Naive thymus-derived CD8-positive, alpha-beta T cell (primary cell): Measurements from ENCODE around the gene GATB. TPM values are rescaled to one million over a fixed set of nuclear protein-coding genes. Genes with fewer than 3 reads are reported as not detected.
A peak's percentile ranks its signal among the peaks of the same experiment; 100 is the strongest.

Source experiments
- ATAC-seq, 2 donors: fragments of 150-1000 bp; cut with Tn5 transposase in 1 of 2; sonication (Bioruptor Pico), chemical (Tn5 transposase) in 1 of 2; 1 replicate in 1 of 2; 2 replicates in 1 of 2; pipeline ENCODE4 v1.10.0; 2021; ENCODE audit warnings: mild to moderate bottlenecking in 2 of 2, moderate library complexity in 2 of 2
- POLR2A ChIA-PET: fragments of 350-600 bp; sonication (Branson Sonifier 250); formaldehyde crosslinking; loops from one replicate; lab custom pipeline; 2021; ENCODE audit warnings: antibody characterized with exemption; lab: Charles Lee
- DNase-seq, 10 donors: peaks; one replicate each; pipeline versions ENCODE4 v3.0.0 to v3.0.0-alpha.2; 2020 to 2022
- H3K27ac Mint-ChIP-seq, 10 donors: one replicate each; pipeline ENCODE4 v1.8.0; 2020 to 2022; ENCODE audit warnings: mild to moderate bottlenecking in 10 of 10, mixed read lengths in 10 of 10, moderate library complexity in 4 of 10, inconsistent platforms in 1 of 10
- H3K27me3 Mint-ChIP-seq, 5 donors: one replicate each; pipeline ENCODE4 v1.8.0; 2021 to 2022; ENCODE audit warnings: mixed read lengths in 5 of 5
- H3K36me3 Mint-ChIP-seq, 3 donors: one replicate each; pipeline ENCODE4 v1.8.0; 2020 to 2022; ENCODE audit warnings: mixed read lengths in 3 of 3, mild to moderate bottlenecking in 2 of 3, inconsistent platforms in 1 of 3
- H3K4me1 Mint-ChIP-seq, 4 donors: one replicate each; pipeline ENCODE4 v1.8.0; 2021 to 2022; ENCODE audit warnings: mixed read lengths in 4 of 4
- H3K4me3 Mint-ChIP-seq, 10 donors: one replicate each; pipeline ENCODE4 v1.8.0; 2020 to 2022; ENCODE audit warnings: mild to moderate bottlenecking in 10 of 10, mixed read lengths in 10 of 10, moderate library complexity in 6 of 10, inconsistent platforms in 1 of 10
- H3K9me3 Mint-ChIP-seq, 9 donors: one replicate each; pipeline ENCODE4 v1.8.0; 2020 to 2022; ENCODE audit warnings: mixed read lengths in 9 of 9, mild to moderate bottlenecking in 3 of 9, inconsistent platforms in 1 of 9, moderate library complexity in 1 of 9
- polyA plus RNA-seq, 3 donors: library from polyadenylated mRNA; unstranded; fragments of 300-500 nt; fragmentation: Illumina TruSeq; gene quantifications; one replicate each; pipeline ENCODE4 v1.2.3, GENCODE V29; 2021
- total RNA-seq, 8 experiments: library from RNA in 2 of 8; stranded (reverse) in 2 of 8; gene quantifications; one replicate each; pipeline ENCODE4 v1.2.3 and lab custom pipeline; 2021 to 2026

The GATB gene
- total and polyA plus RNA-seq, 5 experiments from 2014 or later: 8.9 to 16.3 (median 13.5) TPM

DNA sequence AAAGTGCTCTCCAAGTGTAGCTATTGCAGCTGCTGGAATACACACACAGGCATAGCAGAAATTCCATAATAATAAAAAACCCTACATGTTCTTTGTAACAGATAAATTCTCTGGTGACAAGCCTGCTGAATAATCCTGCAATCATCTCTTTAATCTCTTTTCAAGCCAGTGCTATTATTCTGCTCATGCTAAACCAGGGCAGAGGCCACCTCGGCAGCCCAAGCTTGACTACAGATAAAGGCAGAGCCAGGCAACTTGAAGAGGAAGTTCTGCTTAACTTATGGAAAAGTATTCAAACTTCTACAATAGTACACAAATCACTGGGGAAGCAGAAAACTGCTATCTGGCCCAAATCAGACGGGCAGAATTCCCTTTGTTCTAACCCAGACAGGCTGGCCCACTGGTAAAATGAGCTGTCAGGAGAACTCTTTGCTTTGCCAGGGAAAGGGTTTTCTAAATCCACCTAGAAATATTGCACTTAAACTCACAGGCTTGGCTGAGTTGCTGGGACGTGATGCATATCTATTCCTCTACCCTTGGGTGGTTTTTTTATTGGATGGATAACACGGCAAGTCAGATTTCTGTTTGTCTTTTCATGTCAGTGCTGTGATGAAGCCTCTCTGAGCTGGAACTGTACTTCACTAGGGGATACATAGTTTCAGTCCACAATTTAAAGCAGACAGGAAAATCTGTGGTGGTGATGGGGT, 70.5 kb downstream of the GATB start:
- Mint-ChIP-seq H3K36me3 (peaks cover 0 to 50% (median 24%) of the 10 kb centered on the region in 3 donors), H3K4me1 (peaks cover 0 to 3% (median 0%) of the 10 kb centered on the region in 4 donors), H3K27ac (no peak overlapping the region), H3K9me3 (no peaks in the 10 kb centered on the region), H3K27me3 (no peaks in the 10 kb centered on the region), H3K4me3 (no peak overlapping the region)
- POLR2A ChIA-PET: no interaction called here
- ATAC-seq: no peak
- no peak for DNase-seq

GRCh38 chr4:151689211-151689991, 71.4 kb downstream of the GATB start:
- no peak overlapping the region for H3K4me3 Mint-ChIP-seq
- DNase-seq (no peak), ATAC-seq (no peak)
- H3K9me3 Mint-ChIP-seq: no peaks in the 10 kb centered on the region
- no peak overlapping the region for H3K27ac Mint-ChIP-seq
- H3K36me3 Mint-ChIP-seq: peaks cover 0 to 48% (median 24%) of the 10 kb centered on the region in 3 donors
- POLR2A ChIA-PET: no interaction called here
- H3K27me3 Mint-ChIP-seq: no peaks in the 10 kb centered on the region
- H3K4me1 Mint-ChIP-seq: peaks cover 0 to 3% (median 0%) of the 10 kb centered on the region in 4 donors

GRCh38 chr4:151688785-151689043, 72.1 kb downstream of the GATB start:
- DNase-seq (no peak), ATAC-seq (no peak)
- peaks cover 0 to 3% (median 0%) of the 10 kb centered on the region in 4 donors for H3K4me1 Mint-ChIP-seq
- H3K36me3 Mint-ChIP-seq: peaks cover 0 to 49% (median 28%) of the 10 kb centered on the region in 3 donors
- no peaks in the 10 kb centered on the region for H3K9me3 Mint-ChIP-seq
- peak overlapping the region in 1 of 10 donors; percentile 30 for H3K27ac Mint-ChIP-seq
- no peaks in the 10 kb centered on the region for H3K27me3 Mint-ChIP-seq
- H3K4me3 Mint-ChIP-seq: no peak overlapping the region
- POLR2A ChIA-PET: no interaction called here

DNA sequence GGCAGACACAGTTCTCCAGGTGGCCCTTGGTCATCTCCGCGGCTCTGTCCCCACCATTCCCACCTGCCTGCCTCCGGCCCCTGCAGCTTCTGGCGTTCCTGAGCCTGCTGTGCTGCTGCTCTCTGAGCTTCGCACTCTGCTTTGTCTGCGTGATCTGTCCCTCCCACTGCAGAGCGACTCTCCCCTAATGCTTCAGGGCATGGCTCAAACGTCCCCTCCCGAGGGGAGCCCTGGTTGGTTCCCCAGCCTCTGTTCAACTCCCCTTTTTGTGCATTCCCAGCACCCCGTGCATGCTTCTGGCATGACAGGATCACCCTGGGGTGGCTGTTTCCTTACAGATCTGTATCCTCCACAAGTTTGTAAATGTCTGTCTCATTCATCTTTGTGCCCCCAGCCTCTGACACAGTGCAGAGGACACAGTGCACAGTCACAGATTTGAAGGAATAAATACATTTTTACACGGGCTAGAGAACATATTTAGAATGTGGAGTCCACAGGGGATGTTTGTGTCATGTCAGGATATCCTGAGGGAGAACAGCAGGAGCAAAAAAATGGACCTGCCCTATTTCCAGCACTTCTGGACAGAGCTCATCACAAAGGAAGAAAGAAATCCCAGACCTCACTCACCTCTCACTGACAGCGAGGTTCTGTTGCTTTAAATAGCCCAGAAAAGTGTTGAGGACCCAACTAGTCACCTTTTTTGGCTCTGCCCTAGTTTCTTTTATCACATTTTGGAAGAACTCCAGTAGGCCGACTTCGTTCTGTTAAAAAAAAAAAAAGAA, 72.6 kb downstream of the GATB start:
- no peak overlapping the region for H3K27ac Mint-ChIP-seq

DNA sequence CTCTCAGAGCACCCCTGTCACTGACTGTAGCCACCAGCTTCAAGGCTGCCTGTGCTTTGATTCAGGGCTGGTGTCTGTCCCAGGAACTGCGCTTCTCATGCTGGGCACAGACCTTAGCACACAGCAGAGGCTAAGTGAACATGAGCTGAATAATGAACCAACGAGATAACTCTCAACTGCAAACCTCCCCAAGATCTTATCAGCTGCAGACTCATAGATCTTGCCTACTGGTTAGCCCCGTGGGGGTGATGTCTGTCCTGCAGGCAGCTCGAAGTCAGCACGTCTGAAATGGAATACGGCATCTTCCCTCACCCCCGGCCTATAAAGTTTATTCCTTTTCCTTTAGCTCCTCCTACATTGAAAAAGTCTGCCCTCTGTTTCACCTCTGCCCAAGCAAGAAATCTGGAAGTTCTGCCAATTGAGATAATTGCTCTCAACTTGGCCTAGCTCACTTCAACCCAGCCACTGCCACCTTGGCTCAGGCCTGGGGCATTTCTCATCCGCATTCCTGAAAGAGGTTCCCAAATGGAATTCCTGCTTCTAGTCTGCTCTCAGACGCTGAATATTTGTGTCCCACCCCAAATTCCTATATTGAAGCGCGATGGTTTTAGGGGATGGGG, 73.7 kb downstream of the GATB start:
- no peaks in the 10 kb centered on the region for H3K9me3 Mint-ChIP-seq
- H3K36me3 Mint-ChIP-seq: peaks cover 0 to 59% (median 41%) of the 10 kb centered on the region in 3 donors
- no peak overlapping the region for H3K4me3 Mint-ChIP-seq
- no peak for ATAC-seq
- H3K27me3 Mint-ChIP-seq: no peaks in the 10 kb centered on the region
- no peak for DNase-seq
- peaks cover 0 to 3% (median 0%) of the 10 kb centered on the region in 4 donors for H3K4me1 Mint-ChIP-seq
- POLR2A ChIA-PET: no interaction called here
- peak overlapping the region in 2 of 10 donors; percentile 9 to 56 for H3K27ac Mint-ChIP-seq

More for the DNA sequence above, 72.6 kb downstream of the GATB start:
- ATAC-seq: no peak
- peaks cover 0 to 3% (median 0%) of the 10 kb centered on the region in 4 donors for H3K4me1 Mint-ChIP-seq
- POLR2A ChIA-PET: no interaction called here
- peaks cover 0 to 54% (median 31%) of the 10 kb centered on the region in 3 donors for H3K36me3 Mint-ChIP-seq
- H3K9me3 Mint-ChIP-seq: no peaks in the 10 kb centered on the region
- H3K27me3 Mint-ChIP-seq: no peaks in the 10 kb centered on the region
- DNase-seq: no peak
- H3K4me3 Mint-ChIP-seq: no peak overlapping the region

GRCh38 chr4:151685303-151685702, 75.5 kb downstream of the GATB start:
- Mint-ChIP-seq H3K4me1 (peaks cover 0 to 3% (median 0%) of the 10 kb centered on the region in 4 donors), H3K36me3 (peaks cover 0 to 68% (median 43%) of the 10 kb centered on the region in 3 donors)
- ATAC-seq: no peak

GRCh38 chr4:151681085-151681484, 79.7 kb downstream of the GATB start:
- DNase-seq (no peak), ATAC-seq (no peak)
- no peaks in the 10 kb centered on the region for H3K4me1 Mint-ChIP-seq
- POLR2A ChIA-PET: no interaction called here
- H3K9me3 Mint-ChIP-seq: no peaks in the 10 kb centered on the region
- no peaks in the 10 kb centered on the region for H3K27me3 Mint-ChIP-seq
- H3K36me3 Mint-ChIP-seq: peaks cover 0 to 53% (median 34%) of the 10 kb centered on the region in 3 donors
- no peak overlapping the region for H3K27ac Mint-ChIP-seq
- no peak overlapping the region for H3K4me3 Mint-ChIP-seq

More at GRCh38 chr4:151685303-151685702, 75.5 kb downstream of the GATB start:
- DNase-seq: no peak
- H3K27ac Mint-ChIP-seq: peak overlapping the region in 3 of 10 donors; percentile 28 to 66 (median 61)
- H3K9me3 Mint-ChIP-seq: no peaks in the 10 kb centered on the region
- H3K27me3 Mint-ChIP-seq: no peaks in the 10 kb centered on the region
- no peak overlapping the region for H3K4me3 Mint-ChIP-seq
- POLR2A ChIA-PET: no interaction called here

DNA sequence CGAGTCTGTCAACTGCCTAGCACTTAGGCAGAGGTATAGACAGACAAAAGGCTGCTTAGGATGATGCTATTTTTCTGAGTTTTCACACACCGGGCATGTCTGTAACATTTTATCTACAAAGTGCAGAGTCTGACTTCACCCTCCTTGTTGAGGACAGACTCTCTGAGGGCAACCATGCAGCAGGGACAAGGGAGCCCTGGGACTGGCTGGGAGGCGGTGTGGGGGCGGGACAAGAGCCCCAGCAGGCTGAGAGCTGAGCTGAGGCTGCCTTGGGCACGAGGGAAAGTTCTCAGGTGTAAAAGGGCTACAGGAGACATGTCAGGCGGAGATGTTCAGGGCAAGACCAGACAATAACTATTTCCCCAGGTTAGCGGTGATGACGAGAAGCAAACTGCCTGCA, 81.6 kb downstream of the GATB start:
- POLR2A ChIA-PET: no interaction called here
- no peaks in the 10 kb centered on the region for H3K9me3 Mint-ChIP-seq
- H3K27ac Mint-ChIP-seq: no peak overlapping the region
- DNase-seq (no peak), ATAC-seq (no peak)
- H3K4me3 Mint-ChIP-seq: no peak overlapping the region
- H3K4me1 Mint-ChIP-seq: no peaks in the 10 kb centered on the region
- no peaks in the 10 kb centered on the region for H3K27me3 Mint-ChIP-seq
- peaks cover 0 to 48% (median 34%) of the 10 kb centered on the region in 3 donors for H3K36me3 Mint-ChIP-seq

- POLR2A ChIA-PET: no interaction called here
- H3K4me3 Mint-ChIP-seq: no peak overlapping the region
- H3K4me1 Mint-ChIP-seq: no peaks in the 10 kb centered on the region
- H3K27ac Mint-ChIP-seq: no peak overlapping the region
- ATAC-seq: no peak
- DNase-seq: no peak
- H3K9me3 Mint-ChIP-seq: no peaks in the 10 kb centered on the region
- H3K27me3 Mint-ChIP-seq: no peaks in the 10 kb centered on the region
- peaks cover 0 to 40% (median 27%) of the 10 kb centered on the region in 3 donors for H3K36me3 Mint-ChIP-seq
These were observed 82.5 kb downstream of the GATB start for GRCh38 chr4:151678048-151678872.

DNA sequence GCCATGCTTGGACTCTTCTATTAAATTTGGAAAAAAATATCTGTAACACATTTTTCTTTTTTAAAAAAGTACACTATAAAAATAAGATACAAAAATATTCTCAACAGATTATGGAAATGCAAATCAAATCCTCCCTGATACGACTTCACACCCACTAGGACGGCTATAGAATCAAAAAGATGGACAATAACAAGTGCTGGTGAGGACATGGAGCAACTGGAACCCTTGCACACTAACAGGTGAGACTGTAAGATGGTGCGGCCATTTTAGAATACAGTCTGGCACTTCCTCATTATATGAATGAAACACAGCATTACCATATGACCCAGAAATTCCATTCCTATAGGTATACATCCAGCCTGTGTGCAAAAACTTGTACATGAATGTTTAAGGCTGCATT, 83.6 kb downstream of the GATB start:
- Mint-ChIP-seq H3K27me3 (no peaks in the 10 kb centered on the region), H3K4me1 (no peaks in the 10 kb centered on the region), H3K27ac (no peak overlapping the region), H3K9me3 (no peaks in the 10 kb centered on the region), H3K4me3 (no peak overlapping the region), H3K36me3 (peaks cover 0 to 31% (median 18%) of the 10 kb centered on the region in 3 donors)
- DNase-seq: no peak
- no peak for ATAC-seq
- POLR2A ChIA-PET: no interaction called here

DNA sequence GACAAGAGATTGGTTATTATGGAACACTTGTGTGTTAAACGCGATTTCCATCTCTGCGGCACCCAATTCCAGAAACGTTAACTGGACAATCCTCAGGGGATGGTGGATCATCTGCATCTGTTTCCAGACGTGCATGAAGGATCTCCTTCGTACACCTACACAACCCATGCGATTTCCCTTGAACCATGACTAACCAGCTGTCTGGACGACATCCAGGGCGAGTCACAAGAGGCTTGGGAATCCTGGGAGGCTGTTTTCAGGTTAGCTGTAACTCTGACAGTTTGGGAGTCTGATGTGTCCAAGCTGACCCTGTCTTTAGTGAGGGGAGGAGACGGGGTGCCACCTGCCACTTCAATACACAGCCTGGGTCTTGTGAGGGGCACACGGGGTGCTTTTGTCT, 84.5 kb downstream of the GATB start:
- DNase-seq (no peak), ATAC-seq (no peak)
- H3K36me3 Mint-ChIP-seq: peaks cover 0 to 29% (median 17%) of the 10 kb centered on the region in 3 donors
- POLR2A ChIA-PET: no interaction called here
- H3K4me3 Mint-ChIP-seq: no peak overlapping the region
- H3K27me3 Mint-ChIP-seq: no peaks in the 10 kb centered on the region
- no peaks in the 10 kb centered on the region for H3K4me1 Mint-ChIP-seq
- no peaks in the 10 kb centered on the region for H3K9me3 Mint-ChIP-seq
- H3K27ac Mint-ChIP-seq: no peak overlapping the region
